ENCODE measurements around the gene NOP9. TPM values are rescaled to one million over a fixed set of nuclear protein-coding genes. Genes with fewer than 3 reads are reported as not detected.

Gene NOP9
- total and polyA plus RNA-seq, 9 of the 15 experiments (the other 6 are each of a cell fraction or from before 2014, with no cell fraction given) = 1.0 to 27.9 (median 15.1) TPM

DNA sequence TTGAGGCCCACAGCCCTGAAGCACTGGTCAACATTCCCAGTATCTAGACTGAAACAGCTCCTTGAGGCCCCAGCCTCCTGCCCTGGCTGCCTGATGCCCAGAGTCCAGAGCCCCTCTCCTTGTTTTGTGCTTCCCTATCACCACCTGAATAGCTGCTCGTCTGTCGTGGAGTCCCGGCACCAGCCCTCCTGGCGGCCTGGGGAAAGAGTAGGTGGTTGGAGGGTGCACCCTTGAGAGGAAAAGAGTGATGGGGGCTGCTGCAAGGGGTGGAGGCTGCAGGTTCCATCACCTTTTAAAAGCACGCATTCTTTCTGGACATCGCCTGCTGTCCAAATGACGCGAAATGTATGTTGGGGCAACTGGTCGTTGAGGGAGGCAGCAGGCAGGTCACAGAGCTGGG is 31.4 kb upstream of the NOP9 start (continued):
- TF ChIP-seq, protein P1, sequence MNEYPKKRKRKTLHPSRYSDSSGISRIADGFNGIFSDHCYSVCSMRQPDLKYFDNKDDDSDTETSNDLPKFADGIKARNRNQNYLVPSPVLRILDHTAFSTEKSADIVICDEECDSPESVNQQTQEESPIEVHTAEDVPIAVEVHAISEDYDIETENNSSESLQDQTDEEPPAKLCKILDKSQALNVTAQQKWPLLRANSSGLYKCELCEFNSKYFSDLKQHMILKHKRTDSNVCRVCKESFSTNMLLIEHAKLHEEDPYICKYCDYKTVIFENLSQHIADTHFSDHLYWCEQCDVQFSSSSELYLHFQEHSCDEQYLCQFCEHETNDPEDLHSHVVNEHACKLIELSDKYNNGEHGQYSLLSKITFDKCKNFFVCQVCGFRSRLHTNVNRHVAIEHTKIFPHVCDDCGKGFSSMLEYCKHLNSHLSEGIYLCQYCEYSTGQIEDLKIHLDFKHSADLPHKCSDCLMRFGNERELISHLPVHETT (CRISPR knock-in tag; conservative IDR thresholded peaks at IDR 0.05 in 1 of 2, IDR thresholded peaks at IDR 0.05 in 1 of 2) = no peak
- TF ChIP-seq, protein P2, sequence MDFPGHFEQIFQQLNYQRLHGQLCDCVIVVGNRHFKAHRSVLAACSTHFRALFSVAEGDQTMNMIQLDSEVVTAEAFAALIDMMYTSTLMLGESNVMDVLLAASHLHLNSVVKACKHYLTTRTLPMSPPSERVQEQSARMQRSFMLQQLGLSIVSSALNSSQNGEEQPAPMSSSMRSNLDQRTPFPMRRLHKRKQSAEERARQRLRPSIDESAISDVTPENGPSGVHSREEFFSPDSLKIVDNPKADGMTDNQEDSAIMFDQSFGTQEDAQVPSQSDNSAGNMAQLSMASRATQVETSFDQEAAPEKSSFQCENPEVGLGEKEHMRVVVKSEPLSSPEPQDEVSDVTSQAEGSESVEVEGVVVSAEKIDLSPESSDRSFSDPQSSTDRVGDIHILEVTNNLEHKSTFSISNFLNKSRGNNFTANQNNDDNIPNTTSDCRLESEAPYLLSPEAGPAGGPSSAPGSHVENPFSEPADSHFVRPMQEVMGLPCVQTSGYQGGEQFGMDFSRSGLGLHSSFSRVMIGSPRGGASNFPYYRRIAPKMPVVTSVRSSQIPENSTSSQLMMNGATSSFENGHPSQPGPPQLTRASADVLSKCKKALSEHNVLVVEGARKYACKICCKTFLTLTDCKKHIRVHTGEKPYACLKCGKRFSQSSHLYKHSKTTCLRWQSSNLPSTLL (IDR thresholded peaks at IDR 0.05) = no peak
- TF ChIP-seq ADNP (tag; IDR thresholded peaks at IDR 0.05) = no peak
- TF ChIP-seq TSC22D4 (tag; IDR thresholded peaks at IDR 0.05) = no peak
- no peak for TF ChIP-seq HIVEP1 (CRISPR knock-in tag; IDR thresholded peaks at IDR 0.05)
- TF ChIP-seq ELF4 (CRISPR knock-in tag; IDR thresholded peaks at IDR 0.05) = no peak
- TF ChIP-seq ZNF384 (IDR thresholded peaks at IDR 0.05; ENCODE audit: low read depth, low read length) = no peak
- no peak for TF ChIP-seq BHLHE40 (IDR thresholded peaks at IDR 0.05; ENCODE audit: low read length)
- no peak for TF ChIP-seq ZNF134 (CRISPR knock-in tag; conservative IDR thresholded peaks at IDR 0.05)
- TF ChIP-seq BRD9 (IDR thresholded peaks at IDR 0.05; ENCODE audit: low read depth, partially characterized antibody) = no peak
